HEK293T (cell line): Measurements from ENCODE around the gene GABRD.

ENCODE experiments used
- CTCF ChIA-PET: fragments of 350-600 bp; formaldehyde crosslinking; extraction: SDS; loops from one replicate; lab custom pipeline; 2021; ENCODE audit warnings: antibody characterized with exemption, inconsistent platforms; lab: Yijun Ruan, JAX
- POLR2A ChIA-PET: fragments of 350-600 bp; formaldehyde crosslinking; extraction: SDS; loops from one replicate; lab custom pipeline; 2020; ENCODE audit warnings: antibody characterized with exemption, inconsistent platforms; lab: Yijun Ruan, JAX
- DNase-seq: peaks from one replicate; pipeline ENCODE4 v3.0.0; 2012; ENCODE audit warnings: mixed read lengths; ENCODE audit errors: extremely low spot score
- ARNT ChIP-seq: fragments of 450-650 bp; IDR thresholded peaks from 2 replicates; pipeline ENCODE4 v1.6.1; 2017; ENCODE audit warnings: mild to moderate bottlenecking
- BHLHE40 ChIP-seq: fragments of 450-650 bp; IDR thresholded peaks from 2 replicates; pipeline ENCODE4 v1.6.1; 2016; ENCODE audit warnings: mild to moderate bottlenecking, moderate library complexity, borderline replicate concordance
- CTBP1 ChIP-seq: fragments of 450-650 bp; IDR thresholded peaks from 2 replicates; pipeline ENCODE4 v1.6.1; 2016; ENCODE audit warnings: borderline replicate concordance
- ELF4 ChIP-seq: fragments of 450-650 bp; IDR thresholded peaks from 2 replicates; pipeline ENCODE4 v1.6.1; 2017; ENCODE audit warnings: antibody characterized with exemption
- FOXA1 ChIP-seq: fragments of 450-650 bp; IDR thresholded peaks from 2 replicates; pipeline ENCODE4 v1.6.1; 2016; ENCODE audit warnings: mild to moderate bottlenecking
- FOXK2 ChIP-seq: fragments of 450-650 bp; IDR thresholded peaks from 2 replicates; pipeline ENCODE4 v1.6.1; 2016; ENCODE audit warnings: mild to moderate bottlenecking
- FOXM1 ChIP-seq: fragments of 450-650 bp; IDR thresholded peaks from 2 replicates; pipeline ENCODE4 v1.6.1; 2017; ENCODE audit warnings: mild to moderate bottlenecking, borderline replicate concordance
- HDGF ChIP-seq: fragments of 450-650 bp; IDR thresholded peaks from 2 replicates; pipeline ENCODE4 v1.6.1; 2017; ENCODE audit warnings: antibody characterized with exemption, borderline replicate concordance
- L3MBTL2 ChIP-seq: fragments of 450-650 bp; conservative IDR thresholded peaks from 2 replicates; pipeline ENCODE4 v1.6.1; 2016; ENCODE audit warnings: mild to moderate bottlenecking
- LEF1 ChIP-seq: fragments of 450-650 bp; IDR thresholded peaks from 2 replicates; pipeline ENCODE4 v1.6.1; 2017; ENCODE audit warnings: mild to moderate bottlenecking, borderline replicate concordance
- NFRKB ChIP-seq: fragments of 450-650 bp; IDR thresholded peaks from 2 replicates; pipeline ENCODE4 v1.6.1; 2016; ENCODE audit warnings: mild to moderate bottlenecking, moderate library complexity
- SP1 ChIP-seq: fragments of 450-650 bp; IDR thresholded peaks from 2 replicates; pipeline ENCODE4 v1.6.1; 2017
- SUZ12 ChIP-seq: fragments of 450-650 bp; IDR thresholded peaks from 2 replicates; pipeline ENCODE4 v1.6.1; 2016; ENCODE audit warnings: mild to moderate bottlenecking
- TARDBP ChIP-seq: fragments of 450-650 bp; IDR thresholded peaks from 2 replicates; pipeline ENCODE4 v1.6.1; 2016
- ZNF384 ChIP-seq: fragments of 450-650 bp; IDR thresholded peaks from 2 replicates; pipeline ENCODE4 v1.6.1; 2016
- TF ChIP-seq, protein P1 (sequence below): fragments of 450-650 bp; IDR thresholded peaks from 2 replicates; pipeline ENCODE4 v1.6.1; 2016

GABRD gene

DNA sequence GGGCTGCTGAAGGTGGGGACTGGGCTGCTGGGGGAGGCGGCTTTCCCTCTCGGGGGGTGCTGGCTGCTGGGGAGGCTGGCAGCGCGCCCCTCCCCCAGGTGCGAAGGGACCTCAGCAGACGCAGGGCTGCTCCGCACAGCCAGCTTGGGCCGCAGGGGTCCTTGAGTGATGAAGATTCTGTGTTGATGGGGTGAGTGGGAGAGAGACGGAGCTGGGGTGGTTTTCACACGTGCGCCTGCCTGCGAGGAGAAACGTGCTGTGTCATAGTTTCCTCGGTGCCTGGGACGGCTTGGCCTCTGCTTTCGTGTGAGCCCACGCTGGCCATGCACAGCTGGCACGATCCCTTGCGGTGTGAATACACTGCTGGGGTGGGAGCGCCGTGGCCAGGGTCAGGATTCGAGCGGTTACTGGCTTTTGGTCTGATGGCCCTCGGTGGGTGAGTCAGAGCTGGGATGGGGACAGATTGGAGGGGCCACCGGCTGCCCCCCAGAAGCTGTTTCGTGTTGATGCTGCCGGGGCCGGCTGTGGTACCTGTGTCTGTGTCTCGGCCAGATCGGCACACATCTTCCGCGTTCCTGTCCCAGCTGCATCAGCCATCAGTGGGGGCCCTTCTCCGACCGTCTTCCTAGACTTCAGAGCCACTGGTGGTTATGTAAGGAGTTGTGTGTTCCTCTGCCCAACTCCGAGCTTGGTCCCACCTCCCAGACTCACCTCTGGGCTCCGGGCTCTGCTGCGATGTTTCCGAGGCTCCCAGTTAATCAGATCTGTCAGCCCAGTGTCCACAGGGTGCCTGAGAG, 56.0 kb downstream of the GABRD start:
- CTCF ChIA-PET = no interaction called here
- DNase-seq = no peak
- POLR2A ChIA-PET = no interaction called here
- TF ChIP-seq FOXK2 (no peak), HDGF (no peak), ZNF384 (no peak), TARDBP (no peak), SP1 (no peak), ELF4 (no peak), FOXA1 (no peak), CTBP1 (no peak), LEF1 (no peak), L3MBTL2 (no peak), ARNT (no peak), FOXM1 (no peak), SUZ12 (no peak)
- TF ChIP-seq, protein P1, sequence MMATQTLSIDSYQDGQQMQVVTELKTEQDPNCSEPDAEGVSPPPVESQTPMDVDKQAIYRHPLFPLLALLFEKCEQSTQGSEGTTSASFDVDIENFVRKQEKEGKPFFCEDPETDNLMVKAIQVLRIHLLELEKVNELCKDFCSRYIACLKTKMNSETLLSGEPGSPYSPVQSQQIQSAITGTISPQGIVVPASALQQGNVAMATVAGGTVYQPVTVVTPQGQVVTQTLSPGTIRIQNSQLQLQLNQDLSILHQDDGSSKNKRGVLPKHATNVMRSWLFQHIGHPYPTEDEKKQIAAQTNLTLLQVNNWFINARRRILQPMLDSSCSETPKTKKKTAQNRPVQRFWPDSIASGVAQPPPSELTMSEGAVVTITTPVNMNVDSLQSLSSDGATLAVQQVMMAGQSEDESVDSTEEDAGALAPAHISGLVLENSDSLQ = no peak

DNA sequence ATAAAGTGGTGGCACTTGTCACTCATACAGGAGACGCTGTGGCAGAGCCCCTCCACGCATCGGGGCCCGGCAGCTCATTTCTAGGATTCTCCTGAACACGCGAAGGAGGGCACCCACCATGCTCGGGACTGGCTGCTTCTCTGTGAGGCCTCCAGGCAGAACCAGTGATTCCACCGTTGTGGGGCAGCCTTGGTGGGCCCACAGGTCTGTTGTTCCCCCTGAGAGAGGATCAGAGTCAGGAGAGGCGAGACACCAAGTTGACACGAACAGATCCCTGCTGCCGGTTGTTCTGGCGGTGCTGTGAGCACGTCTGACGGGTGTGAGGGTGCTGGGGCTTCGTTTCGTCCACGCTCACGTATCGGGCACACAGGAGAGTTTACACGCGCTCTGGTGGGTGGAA, 57.7 kb downstream of the GABRD start:
- TF ChIP-seq L3MBTL2 = no peak
- no peak for TF ChIP-seq LEF1
- TF ChIP-seq FOXM1 = no peak
- no peak for TF ChIP-seq ARNT
- no peak for DNase-seq
- POLR2A ChIA-PET = no interaction called here
- CTCF ChIA-PET = no interaction called here

DNA sequence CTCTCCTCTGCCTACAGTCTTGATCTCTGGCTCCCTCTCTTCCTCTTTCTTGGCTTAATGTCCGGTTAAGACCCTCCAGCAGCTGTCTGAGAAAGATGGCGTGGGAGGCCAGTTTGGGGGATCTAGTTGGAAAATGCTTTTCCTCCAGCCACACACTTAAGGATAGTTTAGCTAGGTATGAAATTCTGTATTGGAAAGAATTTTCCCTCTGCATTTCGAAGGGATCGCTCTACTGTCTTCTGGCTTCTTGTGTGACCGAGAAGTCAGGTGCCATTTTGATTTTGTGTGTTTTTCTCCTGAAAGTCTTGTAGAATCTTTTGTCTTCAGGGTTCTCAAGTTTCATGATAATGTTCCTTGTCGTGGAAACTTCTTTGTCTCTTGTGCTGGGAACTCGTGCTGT, 59.0 kb downstream of the GABRD start:
- ChIA-PET POLR2A (interaction anchor here (1.1 kb wide), 1 partner anchor 9 kb away, joined by 3 read pairs; no protein-coding TSS in a partner anchor), CTCF (no interaction called here)
- TF ChIP-seq FOXM1 (no peak), LEF1 (no peak), SP1 (no peak), CTBP1 (no peak), BHLHE40 (no peak), NFRKB (no peak)
- no peak for DNase-seq

DNA sequence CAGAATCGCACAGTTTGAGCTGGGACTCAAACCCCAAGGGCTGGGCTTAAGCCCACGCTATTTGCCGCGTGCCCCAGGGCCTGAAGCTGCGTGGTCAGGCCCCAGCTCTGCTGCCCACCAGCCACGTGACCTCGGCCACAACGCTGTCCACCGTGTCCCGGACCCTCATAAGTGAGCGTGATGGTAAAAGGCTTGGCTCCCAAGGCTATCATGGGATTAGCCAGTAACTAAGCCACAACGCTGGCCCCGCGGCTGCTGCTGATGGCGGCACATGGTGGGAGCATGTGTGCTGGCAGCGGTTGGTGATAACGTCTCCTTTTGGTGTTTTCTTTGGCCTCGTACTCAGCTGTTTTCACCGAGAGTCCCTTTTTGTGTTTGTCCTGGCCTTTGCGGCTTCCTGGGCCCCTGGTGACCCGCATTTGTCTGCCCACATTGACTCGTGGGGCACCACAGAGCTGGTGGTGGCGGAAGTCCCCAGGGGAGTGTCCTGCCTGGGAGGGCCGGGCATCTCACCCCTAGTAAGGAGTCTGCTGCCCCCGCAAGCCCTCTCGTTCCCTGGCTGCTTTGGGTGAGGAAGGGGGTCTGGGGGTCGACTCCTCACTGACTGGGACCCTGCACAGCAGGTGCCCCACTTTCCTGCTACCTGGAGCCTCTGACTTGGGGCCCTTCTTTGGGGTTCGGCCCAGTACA, 60.4 kb downstream of the GABRD start:
- no peak for TF ChIP-seq L3MBTL2
- no peak for TF ChIP-seq FOXM1
- no peak for TF ChIP-seq SUZ12
- no peak for TF ChIP-seq NFRKB
- TF ChIP-seq ZNF384 = no peak
- TF ChIP-seq LEF1 = no peak
- TF ChIP-seq FOXA1 = no peak
- TF ChIP-seq, protein P1 = no peak
- TF ChIP-seq ARNT = no peak
- no peak for TF ChIP-seq SP1
- no peak for TF ChIP-seq CTBP1
- no peak for TF ChIP-seq BHLHE40
- TF ChIP-seq ELF4 = no peak
- TF ChIP-seq TARDBP = no peak
- TF ChIP-seq FOXK2 = no peak
- ChIA-PET POLR2A (no interaction called here), CTCF (no interaction called here)
- no peak for DNase-seq

DNA sequence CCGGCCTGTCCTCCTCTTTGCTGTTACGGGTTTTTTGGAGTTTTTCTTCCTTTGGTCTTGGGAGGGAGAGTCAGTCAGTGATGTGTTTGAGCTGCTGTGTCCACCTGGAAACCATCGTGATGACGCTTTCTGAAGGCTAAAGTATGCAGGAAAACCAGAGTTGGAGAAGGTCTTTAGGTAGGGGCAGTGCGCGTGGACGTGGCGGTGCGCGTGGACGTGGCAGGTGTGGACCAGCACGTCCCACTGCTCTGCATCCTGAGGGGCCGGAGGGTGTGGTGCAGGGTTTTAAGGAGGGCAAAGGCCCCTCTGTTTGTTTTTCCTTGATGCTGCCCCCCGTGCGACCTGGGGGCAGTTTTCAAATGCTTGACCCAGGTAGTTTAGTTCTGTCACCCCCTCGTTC, 61.0 kb downstream of the GABRD start:
- POLR2A ChIA-PET = no interaction called here
- no peak for TF ChIP-seq NFRKB
- TF ChIP-seq ZNF384 = no peak
- TF ChIP-seq FOXA1 = no peak
- no peak for TF ChIP-seq TARDBP
- no peak for TF ChIP-seq CTBP1
- TF ChIP-seq BHLHE40 = no peak
- no peak for TF ChIP-seq LEF1
- TF ChIP-seq ELF4 = no peak
- DNase-seq = no peak
- CTCF ChIA-PET = no interaction called here
